Esophagus squamous epithelium (tissue), 4 donors: ENCODE data around the gene MFN1.

Experiments
- POLR2A ChIP-seq, 4 donors: fragments of 450-650 bp; IDR thresholded peaks; one replicate each; pipeline ENCODE4 v1.6.1; 2017; ENCODE audit warnings: antibody characterized with exemption in 4 of 4, mild to moderate bottlenecking in 4 of 4, moderate library complexity in 3 of 4
- TF ChIP-seq, protein P1 (sequence below), 6 experiments: fragments of 450-650 bp in 4 of 6; fragments of 200-600 bp in 2 of 6; sonication (generic) in 2 of 6; IDR thresholded peaks; one replicate each; pipeline ENCODE4 v1.5.1; 2016 to 2019; ENCODE audit warnings: antibody characterized with exemption in 6 of 6, mild to moderate bottlenecking in 4 of 6, moderate library complexity in 4 of 6

DNA sequence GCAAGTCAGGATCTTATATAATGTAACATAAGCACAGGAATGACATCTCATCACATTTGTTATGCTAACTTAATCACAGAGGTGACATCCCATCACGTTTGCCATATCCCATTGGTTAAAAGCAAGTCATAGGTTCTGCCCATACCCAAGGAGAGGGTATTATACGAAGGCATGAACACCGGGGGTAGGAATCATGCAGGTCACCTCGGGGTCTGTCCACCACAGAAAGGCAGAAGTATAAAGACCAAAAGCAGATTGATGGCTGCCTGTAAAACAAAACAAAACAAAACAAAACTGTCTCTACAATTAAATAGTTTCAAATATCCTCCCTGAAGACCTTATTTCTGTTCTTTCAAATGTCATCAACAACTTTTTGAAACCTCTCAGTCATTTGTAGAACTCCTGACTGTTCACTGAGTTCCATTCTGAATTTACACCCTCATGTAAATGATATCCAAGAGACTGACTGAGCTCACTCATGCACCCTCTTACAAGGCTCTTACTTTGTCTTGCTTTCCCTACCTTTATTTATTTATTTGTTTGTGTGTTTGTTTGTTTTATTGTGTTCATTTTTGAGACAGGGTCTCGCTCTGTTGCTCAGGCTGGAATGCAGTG, 47.4 kb upstream of the MFN1 start:
- TF ChIP-seq, protein P1, sequence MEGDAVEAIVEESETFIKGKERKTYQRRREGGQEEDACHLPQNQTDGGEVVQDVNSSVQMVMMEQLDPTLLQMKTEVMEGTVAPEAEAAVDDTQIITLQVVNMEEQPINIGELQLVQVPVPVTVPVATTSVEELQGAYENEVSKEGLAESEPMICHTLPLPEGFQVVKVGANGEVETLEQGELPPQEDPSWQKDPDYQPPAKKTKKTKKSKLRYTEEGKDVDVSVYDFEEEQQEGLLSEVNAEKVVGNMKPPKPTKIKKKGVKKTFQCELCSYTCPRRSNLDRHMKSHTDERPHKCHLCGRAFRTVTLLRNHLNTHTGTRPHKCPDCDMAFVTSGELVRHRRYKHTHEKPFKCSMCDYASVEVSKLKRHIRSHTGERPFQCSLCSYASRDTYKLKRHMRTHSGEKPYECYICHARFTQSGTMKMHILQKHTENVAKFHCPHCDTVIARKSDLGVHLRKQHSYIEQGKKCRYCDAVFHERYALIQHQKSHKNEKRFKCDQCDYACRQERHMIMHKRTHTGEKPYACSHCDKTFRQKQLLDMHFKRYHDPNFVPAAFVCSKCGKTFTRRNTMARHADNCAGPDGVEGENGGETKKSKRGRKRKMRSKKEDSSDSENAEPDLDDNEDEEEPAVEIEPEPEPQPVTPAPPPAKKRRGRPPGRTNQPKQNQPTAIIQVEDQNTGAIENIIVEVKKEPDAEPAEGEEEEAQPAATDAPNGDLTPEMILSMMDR (IDR thresholded peaks at IDR 0.05): no peak
- TF ChIP-seq POLR2A (IDR thresholded peaks at IDR 0.05): no peak
